NCI-H446 treated with DMSO at 0.1 percent for 48 hours (cell line): ENCODE measurements around the gene TRABD.
"Not testable (repeated sequence)": the region's sequence is repeated elsewhere in the genome, so short reads cannot be mapped to it uniquely, and the experiment has no call there.

Source experiments
- DNase-seq: peaks from one replicate; lab custom pipeline; 2025; lab: John Stamatoyannopoulos, UW

The TRABD gene, protein sequence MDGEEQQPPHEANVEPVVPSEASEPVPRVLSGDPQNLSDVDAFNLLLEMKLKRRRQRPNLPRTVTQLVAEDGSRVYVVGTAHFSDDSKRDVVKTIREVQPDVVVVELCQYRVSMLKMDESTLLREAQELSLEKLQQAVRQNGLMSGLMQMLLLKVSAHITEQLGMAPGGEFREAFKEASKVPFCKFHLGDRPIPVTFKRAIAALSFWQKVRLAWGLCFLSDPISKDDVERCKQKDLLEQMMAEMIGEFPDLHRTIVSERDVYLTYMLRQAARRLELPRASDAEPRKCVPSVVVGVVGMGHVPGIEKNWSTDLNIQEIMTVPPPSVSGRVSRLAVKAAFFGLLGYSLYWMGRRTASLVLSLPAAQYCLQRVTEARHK

DNA sequence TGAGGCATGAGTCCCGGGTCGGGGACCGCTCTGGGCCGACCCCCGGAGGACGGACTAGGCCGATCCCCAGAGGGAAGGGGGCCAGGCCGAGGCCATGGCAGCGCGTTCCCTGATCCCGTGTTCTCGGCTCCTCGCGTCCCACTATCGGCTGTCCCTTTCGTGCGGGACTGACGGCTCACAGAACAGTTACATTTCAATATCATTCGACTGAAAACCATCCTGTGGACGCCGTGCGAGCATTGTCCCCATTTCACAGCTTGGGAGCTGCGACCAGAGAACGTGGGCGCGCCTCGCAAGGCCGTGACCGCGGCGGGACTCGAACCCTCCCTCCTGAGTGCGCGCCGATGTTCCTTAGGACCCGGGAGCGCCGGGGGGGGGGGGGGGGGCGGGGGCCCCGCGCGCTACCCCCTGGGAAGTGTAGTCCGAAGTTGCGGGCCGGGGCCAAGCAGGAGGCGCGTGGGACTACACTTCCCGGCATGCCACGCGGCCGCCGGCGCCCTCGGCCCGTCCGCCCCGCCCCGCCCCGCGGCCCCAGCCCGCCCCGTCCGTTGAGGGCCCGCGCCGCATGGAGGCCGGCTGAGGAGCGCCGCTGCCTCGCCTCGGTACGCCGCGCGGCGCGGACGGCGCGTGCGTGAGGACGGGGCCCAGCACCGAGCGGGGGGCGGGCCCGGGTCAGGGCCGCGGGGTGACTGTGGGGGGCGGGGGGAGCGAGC is at the start of gene TRABD:
Gene TRABD, plus strand, starts transcription at position 539 of the 713 bp plus-strand sequence. CDS start 7,148 bp downstream, outside the sequence.
- peak; percentile 71 for DNase-seq

DNA sequence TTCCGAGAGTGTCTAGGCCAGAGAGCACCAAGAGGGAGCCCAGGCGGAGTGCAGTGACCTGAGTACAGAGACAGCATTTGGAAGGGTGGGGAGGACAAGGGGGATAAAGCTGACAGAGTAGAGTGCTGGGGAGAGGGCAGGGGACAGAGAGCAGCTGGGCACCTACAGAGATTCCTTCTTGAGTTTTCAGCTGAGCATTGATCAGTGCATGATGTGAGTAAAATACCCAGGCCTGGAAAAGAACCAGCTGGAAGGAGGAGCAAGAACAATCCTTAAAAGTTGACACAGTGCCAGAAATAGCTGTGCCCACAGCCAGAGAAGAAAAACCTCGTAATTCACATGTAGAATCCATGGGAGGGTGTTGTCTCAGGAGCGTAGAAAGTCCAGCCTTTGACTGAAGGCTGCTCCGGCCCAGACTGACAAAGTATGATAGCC is 49.1 kb upstream of the TRABD start:
- DNase-seq: peak; percentile 10

DNA sequence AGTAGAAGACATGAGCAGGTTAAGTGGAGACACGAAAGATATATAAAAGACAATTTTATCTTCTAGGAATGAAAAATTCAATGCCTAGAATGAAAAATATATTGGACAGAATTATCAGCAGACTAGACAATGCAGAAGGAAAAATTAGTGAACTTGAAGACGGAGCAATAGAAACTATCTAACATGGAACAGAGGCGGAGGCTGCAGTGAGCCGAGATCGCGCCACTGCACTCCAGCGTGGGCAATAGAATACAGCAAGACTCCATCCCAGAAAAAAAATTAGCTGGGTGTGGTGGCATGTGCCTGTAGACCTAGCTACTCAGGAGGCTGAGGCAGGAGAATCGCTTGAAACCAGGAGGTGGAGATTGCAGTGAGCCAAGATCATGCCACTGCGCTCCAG is 48.4 kb upstream of the TRABD start:
- not testable (repeated sequence) for DNase-seq

DNA sequence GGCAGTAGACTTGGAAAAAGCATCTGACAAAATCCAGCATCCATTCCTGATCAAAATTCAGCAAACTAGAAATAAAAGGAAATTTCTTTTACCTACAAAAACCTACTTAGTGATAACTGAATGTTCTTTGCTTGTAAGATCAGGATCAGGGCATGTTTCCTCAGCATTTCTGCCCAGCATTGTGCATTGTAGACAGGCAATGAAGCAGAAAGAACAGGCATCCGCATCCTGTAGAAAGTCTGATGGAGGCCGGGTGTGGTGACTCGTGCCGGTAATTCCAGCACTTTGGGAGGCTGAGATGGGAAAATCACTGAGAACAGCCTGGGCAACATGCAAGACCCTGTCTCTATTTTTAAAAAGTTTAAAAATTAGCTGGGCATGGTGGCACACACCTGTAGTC is 47.7 kb upstream of the TRABD start:
- no peak for DNase-seq

DNA sequence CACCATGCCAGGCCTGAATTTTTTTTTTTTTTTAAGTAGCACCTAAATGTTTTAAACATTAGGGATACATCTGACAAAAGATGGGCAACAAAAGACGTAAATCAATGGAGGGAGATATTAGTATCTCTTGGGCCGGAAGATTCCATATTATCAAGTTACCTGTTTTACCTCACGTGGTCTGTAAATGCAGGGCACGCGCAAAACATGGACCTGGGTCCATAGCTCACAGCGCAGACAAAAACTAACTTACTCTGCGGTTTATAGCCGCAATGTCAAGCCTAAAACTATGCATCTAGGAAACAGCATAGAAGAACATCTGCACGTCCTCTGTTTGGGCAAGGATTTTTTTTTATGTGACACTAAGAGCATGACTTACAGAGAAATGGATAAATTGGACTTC is 46.7 kb upstream of the TRABD start:
- no peak for DNase-seq

DNA sequence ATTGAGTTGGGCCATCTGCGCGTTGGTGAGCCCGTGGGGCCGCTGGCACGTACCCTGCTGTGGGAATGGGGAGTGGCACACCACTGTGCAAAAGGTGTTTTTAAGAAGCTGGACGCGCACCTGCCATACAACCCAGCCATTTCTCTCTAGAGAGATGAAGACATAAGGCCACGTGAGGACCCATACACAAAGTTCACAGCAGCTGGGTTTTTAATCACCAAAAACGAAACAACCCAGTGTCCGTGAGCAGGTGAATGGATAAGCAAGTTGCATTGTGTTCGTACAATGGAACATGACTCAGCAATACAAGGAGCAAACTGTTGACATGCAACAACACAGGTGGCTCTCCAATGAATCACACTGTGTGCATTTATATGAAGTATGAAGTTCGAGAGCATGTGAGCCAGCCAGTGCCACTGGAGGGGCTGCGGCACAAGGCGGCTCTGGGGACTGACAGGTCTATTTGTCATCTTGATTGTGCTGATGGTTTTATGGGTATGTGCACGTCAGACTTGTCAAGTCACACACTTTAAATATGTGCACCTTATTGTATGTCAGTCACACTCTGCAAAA is 45.8 kb upstream of the TRABD start:
- DNase-seq: no peak

DNA sequence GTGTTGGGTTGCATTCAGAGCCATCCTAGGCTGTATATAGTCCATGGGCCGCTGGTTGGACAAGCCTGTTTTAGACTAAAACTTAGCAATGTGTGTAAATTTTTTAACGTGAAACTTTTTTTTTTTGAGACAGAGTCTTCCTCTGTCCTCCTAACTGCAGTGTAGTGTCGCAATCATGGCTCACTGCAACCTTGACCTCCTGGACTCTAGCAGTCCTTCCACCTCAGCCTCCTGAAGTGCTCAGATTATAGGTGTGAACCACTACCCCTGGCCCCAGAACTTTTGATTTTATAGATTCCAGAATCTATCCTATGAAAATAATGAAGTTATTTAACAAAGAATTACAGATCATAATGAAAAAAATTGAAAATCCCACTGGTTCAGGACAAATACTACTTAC is 45.1 kb upstream of the TRABD start:
- DNase-seq: no peak

DNA sequence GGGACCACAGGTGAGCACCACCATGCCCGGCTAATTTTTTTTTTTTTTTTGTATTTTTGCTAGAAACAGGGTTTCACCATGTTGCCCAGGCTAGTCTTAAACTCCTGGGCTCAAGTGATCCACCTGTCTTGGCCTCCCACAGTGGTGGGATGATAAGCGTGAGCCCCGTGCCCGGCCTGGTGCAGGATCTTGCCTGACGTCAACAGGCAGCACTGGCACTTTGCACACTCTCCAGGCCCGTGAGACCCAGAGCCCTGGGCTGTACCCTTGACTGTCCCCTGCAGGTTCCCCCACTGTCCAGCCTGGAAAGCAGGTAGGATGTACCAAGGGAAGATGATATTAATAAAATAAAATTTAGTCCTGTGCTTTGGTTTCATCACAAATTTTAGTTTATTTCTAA is 44.3 kb upstream of the TRABD start:
- no peak for DNase-seq

DNA sequence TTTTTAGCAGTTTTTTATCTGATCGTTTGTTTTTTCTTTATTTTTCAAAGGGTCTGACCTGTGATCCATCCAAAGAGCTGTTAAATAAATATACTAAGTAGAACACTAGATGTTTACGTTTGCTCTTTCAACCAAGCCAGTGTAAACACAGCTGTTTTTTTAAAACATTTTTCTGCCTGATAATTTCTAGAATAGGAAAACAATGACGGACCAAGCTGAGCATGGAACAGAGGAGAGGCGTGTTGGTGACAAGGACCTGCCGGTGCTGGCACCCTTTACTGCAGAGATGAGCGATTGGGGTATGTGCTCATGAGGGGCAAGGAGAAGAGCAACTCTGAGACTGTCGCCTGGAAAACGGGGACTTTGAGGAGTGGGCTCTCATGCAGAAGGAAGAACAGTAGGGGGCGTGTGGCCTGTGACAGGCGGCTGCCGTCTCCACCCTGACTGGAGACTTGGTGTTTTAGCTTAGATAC is 43.8 kb upstream of the TRABD start:
- no peak for DNase-seq

DNA sequence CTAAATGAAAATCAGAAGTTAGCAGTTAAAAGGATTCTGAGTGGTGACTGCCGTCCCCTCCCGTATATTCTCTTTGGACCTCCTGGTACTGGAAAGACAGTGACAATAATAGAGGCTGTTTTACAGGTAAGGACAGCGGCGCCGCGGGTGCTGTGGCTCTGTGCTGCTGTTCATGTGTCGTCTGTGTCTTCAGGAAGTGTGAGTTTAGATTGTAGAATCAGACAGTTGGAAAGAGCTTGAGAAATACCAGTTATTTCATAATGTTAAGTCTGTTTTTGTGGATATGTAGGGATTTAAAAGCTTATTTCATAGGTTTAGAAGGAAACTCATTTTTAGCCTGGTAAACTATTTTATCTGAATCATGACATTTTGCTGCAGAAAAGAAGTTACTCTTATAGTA is 42.6 kb upstream of the TRABD start:
- DNase-seq: no peak

DNA sequence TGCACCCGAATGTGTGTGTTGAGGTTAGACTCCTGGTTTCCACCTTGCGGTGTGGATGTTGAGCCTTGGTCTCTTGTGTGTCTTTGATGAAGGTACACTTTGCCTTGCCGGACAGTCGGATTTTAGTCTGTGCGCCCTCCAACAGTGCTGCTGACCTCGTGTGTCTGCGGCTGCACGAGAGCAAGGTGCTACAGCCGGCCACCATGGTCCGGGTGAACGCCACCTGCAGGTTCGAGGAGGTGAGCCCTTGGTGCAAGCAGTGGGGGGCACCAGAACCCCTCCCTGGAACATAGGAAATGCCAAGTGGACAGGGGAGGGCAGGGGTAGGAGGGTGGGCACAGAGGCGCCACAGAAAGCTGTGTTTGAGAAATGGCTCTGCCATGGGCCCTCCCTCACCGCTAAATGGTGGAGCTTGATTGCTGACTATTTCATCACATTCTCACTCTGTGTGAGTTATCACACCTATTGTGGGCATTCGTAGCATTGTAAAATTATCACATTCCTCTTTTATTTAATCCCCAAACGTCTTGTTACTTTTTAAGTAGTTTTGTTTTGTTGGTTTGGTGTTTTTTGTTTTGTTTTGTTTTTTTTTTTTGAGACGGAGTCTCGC is 41.6 kb upstream of the TRABD start:
- DNase-seq: no peak

DNA sequence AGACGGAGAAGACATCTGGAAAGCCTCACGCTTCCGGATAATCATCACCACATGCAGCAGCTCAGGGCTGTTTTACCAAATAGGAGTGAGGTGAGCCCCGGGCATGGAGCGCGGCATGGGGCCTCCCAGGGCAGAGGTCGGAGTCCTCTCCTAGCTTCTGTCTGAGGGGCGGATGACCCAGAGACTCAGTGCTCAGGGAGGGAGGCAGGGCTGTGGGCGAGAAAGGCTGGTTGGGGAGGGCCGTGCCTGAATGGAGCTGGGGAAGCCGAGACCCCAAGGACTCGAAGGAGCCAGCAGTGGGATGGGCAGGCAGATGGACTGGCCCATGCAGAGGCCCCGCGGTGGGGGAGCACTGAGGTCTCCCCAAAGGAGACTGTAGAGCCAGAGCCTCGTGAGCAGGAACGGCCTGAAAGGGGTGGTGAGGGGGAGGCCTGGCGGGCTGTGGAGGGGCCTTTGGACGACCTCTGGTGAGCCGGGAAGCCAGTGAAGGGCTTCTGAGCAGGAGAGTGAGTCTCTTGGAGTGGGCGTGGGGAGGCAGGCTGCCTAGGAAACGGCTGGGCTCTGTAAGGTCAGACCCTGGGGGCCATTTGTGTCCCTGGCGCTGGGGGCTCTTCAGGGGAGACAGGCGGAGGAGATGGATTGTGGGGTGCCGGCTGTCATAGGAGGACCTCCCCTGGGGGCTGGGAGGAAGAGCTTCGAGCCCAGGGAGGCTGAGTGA is 39.8 kb upstream of the TRABD start:
- no peak for DNase-seq

DNA sequence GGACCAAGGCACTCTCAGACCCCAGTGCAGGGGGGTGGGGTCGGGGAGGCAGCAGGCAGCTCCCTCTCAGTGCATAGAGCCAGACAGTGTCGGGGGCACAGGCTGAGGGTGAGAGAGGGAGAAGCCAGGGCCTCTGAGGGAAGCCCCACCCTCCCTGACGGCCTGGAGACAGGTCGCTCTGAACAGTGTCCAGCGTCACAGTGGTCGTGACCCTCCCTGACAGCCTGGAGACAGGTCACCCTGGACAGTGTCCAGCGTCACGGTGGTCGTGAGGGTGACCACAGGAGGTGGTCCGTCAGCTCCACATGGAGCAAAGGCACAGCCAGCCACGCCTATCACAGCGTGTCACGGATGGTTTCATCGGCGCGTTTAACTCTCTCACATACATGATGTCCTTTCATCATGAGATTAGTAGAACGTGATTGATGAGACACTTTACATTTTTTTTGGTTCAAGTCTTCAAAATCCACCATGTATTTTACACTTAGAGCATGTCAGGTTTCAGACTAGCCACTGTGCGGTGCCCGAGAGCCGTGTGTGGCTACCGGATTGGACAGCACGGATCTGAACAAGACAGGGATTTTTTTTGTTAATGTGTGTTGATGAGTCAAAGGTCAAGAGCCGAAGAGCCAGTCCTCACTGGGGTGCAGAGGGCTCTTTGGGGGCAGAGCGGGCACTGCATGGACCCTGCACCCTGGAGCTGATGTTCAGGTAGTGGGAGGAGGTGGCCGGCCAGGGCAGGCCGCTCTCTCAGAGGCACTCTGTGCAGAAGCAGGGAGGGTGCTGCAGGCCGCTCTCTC is 39.1 kb upstream of the TRABD start:
- no peak for DNase-seq

DNA sequence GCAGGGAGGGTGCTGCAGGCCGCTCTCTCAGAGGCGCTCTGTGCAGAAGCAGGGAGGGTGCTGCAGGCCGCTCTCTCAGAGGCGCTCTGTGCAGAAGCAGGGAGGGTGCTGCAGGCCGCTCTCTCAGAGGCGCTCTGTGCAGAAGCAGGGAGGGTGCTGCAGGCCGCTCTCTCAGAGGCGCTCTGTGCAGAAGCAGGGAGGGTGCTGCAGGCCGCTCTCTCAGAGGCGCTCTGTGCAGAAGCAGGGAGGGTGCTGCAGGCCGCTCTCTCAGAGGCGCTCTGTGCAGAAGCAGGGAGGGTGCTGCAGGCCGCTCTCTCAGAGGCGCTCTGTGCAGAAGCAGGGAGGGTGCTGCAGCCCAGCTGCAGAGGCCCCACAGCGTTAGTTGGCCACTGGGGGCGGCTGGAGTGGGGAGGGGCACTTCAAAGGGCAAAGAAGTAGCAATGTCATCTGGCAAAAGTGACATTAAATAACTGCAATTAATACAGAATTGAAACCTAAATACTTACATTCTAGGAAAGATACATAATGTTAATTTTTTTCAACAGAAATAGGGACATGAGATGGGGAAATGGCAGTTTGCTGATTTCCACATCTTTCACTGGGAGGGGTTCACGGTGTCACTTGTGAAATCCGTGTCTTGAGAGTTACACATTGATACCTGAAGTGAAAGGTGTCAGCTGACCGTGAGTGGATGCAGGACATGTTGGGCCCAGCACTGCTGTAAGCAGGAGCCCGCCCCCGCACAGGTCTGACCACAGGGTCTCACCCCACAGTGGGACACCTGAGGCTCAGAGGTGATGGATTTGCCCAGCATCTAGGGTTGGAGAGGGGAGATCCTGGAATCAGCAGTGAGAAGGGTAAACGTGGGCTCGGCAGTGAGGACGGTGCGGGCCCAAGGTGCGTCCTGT is 38.2 kb upstream of the TRABD start:
- not testable (repeated sequence) for DNase-seq

DNA sequence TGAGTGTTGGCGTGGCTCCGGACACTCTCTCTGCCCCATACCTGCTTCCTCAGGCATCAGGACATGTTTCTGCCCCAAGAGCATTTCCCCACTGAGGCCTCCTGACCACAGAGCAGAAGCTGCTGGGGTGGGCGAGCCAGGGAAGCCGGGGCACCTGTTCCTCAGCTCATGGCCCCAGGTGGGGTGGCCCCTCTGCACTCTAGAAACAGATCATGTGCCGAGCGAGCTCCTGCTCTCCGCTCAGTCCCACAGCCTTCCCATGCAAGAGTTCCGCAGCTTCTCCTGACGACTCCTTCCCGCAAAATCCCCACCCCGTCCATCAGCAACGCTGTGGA is 37.6 kb upstream of the TRABD start:
- no peak for DNase-seq

DNA sequence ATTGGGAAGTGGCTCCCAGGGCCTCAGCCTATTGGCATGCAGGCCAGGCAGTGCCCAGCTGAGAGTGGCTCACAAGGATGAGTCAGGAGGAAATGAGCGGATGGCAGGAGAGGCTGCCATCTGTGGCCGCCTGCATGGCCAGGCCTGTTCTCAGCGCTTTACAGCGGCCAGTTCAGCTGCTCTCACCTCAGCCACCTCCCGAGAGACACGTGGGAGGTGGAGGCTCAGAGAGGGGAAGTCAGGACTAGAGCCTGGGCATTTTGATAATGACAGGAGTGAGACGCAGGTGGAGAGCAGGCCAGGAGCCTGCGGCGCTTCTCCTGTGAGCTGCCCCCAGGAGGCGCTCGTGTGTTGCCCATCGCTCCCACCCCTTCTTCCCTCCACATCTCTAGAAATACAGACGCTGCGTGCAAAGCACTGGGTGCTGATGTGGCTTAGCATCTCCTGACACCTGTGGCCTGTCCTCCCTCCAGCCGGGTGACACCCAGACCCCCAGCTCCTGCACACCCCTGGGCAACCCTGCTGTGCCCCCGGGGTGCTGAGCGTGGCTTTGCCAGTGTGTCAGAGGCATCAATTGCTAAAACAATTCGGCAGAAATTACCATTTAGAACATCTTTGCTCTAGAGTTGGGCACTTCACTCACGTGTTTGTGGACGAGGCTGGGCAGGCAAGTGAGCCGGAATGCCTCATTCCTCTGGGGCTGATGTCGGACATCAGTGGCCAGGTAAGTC is 36.6 kb upstream of the TRABD start:
- DNase-seq: peak; percentile 14

DNA sequence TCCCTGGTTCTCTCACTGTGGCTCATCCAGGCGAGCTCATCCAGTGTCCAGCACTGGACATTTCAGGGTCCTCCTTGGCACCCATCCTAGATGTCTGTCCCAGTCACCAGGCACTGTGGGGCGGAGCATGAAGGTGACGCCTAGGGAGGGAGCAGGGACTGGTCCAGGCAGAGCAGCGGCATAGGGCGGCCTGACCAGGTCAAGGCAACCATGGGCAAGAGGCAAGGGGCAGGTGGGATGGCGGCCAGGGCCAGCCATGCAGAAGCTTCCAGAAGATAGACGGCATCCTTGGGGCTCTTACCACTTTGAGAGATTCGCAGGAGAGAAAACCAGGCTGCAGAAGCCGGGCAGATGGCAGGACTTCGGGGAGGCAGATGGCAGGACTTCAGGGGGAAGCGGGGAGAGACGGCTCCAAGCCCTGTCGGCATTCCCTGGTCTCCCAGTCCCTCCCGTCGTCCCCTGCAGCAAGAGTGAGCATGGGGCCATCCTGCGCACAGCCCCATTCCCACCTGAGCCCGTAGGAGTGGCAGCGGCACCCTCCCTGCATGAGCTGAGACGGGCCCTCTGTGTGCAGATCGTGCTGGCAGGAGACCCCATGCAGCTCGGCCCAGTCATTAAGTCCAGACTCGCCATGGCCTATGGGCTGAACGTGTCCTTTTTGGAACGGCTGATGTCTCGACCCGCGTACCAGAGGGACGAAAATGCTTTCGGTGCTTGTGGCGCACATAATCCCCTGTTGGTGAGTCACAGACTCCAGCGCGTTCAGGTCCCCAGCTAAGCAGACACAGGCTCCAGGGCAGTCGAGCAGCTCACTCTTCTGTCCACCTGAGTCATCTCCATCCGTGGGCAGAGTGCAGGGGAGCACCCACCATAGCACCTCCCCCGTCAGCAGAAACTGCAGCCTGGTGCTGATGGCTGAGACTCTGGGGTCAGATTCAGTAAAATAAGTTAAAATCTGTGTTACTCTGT is 35.3 kb upstream of the TRABD start:
- DNase-seq: peak; percentile 2
